ENCODE results near the gene CD7.

The CD7 gene

GRCh38 chr17:82296511-82297279 lies 20.7 kb downstream of the CD7 start:
- Histone ChIP-seq H3K9ac (ENCODE audit: low read depth, low read length) (no peak overlapping the region), H3K9me3 (ENCODE audit: control insufficient read depth, insufficient read depth, low read length) (no peaks in the 10 kb centered on the region), H3K4me3 (ENCODE audit: low read depth, low read length) (no peak overlapping the region), H3K27me3 (ENCODE audit: control insufficient read depth, insufficient read depth, low read length) (no peaks in the 10 kb centered on the region), H3K4me1 (ENCODE audit: control insufficient read depth, insufficient read depth, low read length) (no peaks in the 10 kb centered on the region), H3K36me3 (ENCODE audit: control insufficient read depth, insufficient read depth, low read length) (no peaks in the 10 kb centered on the region)

- Histone ChIP-seq H3K4me3 (ENCODE audit: low read depth, low read length) (no peak overlapping the region), H3K9me3 (ENCODE audit: control insufficient read depth, insufficient read depth, low read length) (no peaks in the 10 kb centered on the region), H3K4me1 (ENCODE audit: control insufficient read depth, insufficient read depth, low read length) (no peaks in the 10 kb centered on the region), H3K27me3 (ENCODE audit: control insufficient read depth, insufficient read depth, low read length) (no peaks in the 10 kb centered on the region), H3K9ac (ENCODE audit: low read depth, low read length) (no peak overlapping the region), H3K36me3 (ENCODE audit: control insufficient read depth, insufficient read depth, low read length) (no peaks in the 10 kb centered on the region)
These were observed 22.0 kb downstream of the CD7 start for GRCh38 chr17:82295472-82295814.

GRCh38 chr17:82294064-82294773 lies 23.2 kb downstream of the CD7 start:
- Histone ChIP-seq H3K4me1 (ENCODE audit: control insufficient read depth, insufficient read depth, low read length) (no peaks in the 10 kb centered on the region), H3K9me3 (ENCODE audit: control insufficient read depth, insufficient read depth, low read length) (no peaks in the 10 kb centered on the region), H3K9ac (ENCODE audit: low read depth, low read length) (no peak overlapping the region), H3K4me3 (ENCODE audit: low read depth, low read length) (peak overlapping the region; percentile 64), H3K27me3 (ENCODE audit: control insufficient read depth, insufficient read depth, low read length) (no peaks in the 10 kb centered on the region), H3K36me3 (ENCODE audit: control insufficient read depth, insufficient read depth, low read length) (no peaks in the 10 kb centered on the region)

GRCh38 chr17:82292251-82293154 lies 24.9 kb downstream of the CD7 start:
- Histone ChIP-seq H3K9ac (ENCODE audit: low read depth, low read length) (peak overlapping the region; percentile 76), H3K27me3 (ENCODE audit: control insufficient read depth, insufficient read depth, low read length) (no peaks in the 10 kb centered on the region), H3K36me3 (ENCODE audit: control insufficient read depth, insufficient read depth, low read length) (no peaks in the 10 kb centered on the region), H3K4me3 (ENCODE audit: low read depth, low read length) (peak overlapping the region; percentile 82), H3K4me1 (ENCODE audit: control insufficient read depth, insufficient read depth, low read length) (no peaks in the 10 kb centered on the region), H3K9me3 (ENCODE audit: control insufficient read depth, insufficient read depth, low read length) (no peaks in the 10 kb centered on the region)

GRCh38 chr17:82291582-82292250 lies 25.7 kb downstream of the CD7 start:
- Histone ChIP-seq H3K9ac (ENCODE audit: low read depth, low read length) (no peak overlapping the region), H3K36me3 (ENCODE audit: control insufficient read depth, insufficient read depth, low read length) (no peaks in the 10 kb centered on the region), H3K4me1 (ENCODE audit: control insufficient read depth, insufficient read depth, low read length) (no peaks in the 10 kb centered on the region), H3K4me3 (ENCODE audit: low read depth, low read length) (peak overlapping the region; percentile 82), H3K27me3 (ENCODE audit: control insufficient read depth, insufficient read depth, low read length) (no peaks in the 10 kb centered on the region), H3K9me3 (ENCODE audit: control insufficient read depth, insufficient read depth, low read length) (no peaks in the 10 kb centered on the region)

GRCh38 chr17:82287868-82288801 lies 29.3 kb downstream of the CD7 start:
- H3K4me1 ChIP-seq (ENCODE audit: control insufficient read depth, insufficient read depth, low read length), result no peaks in the 10 kb centered on the region
- no peaks in the 10 kb centered on the region for H3K36me3 ChIP-seq (ENCODE audit: control insufficient read depth, insufficient read depth, low read length)
- no peaks in the 10 kb centered on the region for H3K27me3 ChIP-seq (ENCODE audit: control insufficient read depth, insufficient read depth, low read length)
- H3K9ac ChIP-seq (ENCODE audit: low read depth, low read length), result no peak overlapping the region
- H3K9me3 ChIP-seq (ENCODE audit: control insufficient read depth, insufficient read depth, low read length), result no peaks in the 10 kb centered on the region
- no peak overlapping the region for H3K4me3 ChIP-seq (ENCODE audit: low read depth, low read length)

- no peak overlapping the region for H3K9ac ChIP-seq (ENCODE audit: low read depth, low read length)
- H3K36me3 ChIP-seq (ENCODE audit: control insufficient read depth, insufficient read depth, low read length), result no peaks in the 10 kb centered on the region
- H3K4me1 ChIP-seq (ENCODE audit: control insufficient read depth, insufficient read depth, low read length), result no peaks in the 10 kb centered on the region
- no peaks in the 10 kb centered on the region for H3K27me3 ChIP-seq (ENCODE audit: control insufficient read depth, insufficient read depth, low read length)
- H3K9me3 ChIP-seq (ENCODE audit: control insufficient read depth, insufficient read depth, low read length), result no peaks in the 10 kb centered on the region
- no peak overlapping the region for H3K4me3 ChIP-seq (ENCODE audit: low read depth, low read length)
These were observed 30.2 kb downstream of the CD7 start for GRCh38 chr17:82287013-82287867.

GRCh38 chr17:82285141-82285540 lies 32.3 kb downstream of the CD7 start:
- no peaks in the 10 kb centered on the region for H3K4me1 ChIP-seq (ENCODE audit: control insufficient read depth, insufficient read depth, low read length)
- H3K9ac ChIP-seq (ENCODE audit: low read depth, low read length), result no peak overlapping the region
- no peak overlapping the region for H3K4me3 ChIP-seq (ENCODE audit: low read depth, low read length)
- H3K36me3 ChIP-seq (ENCODE audit: control insufficient read depth, insufficient read depth, low read length), result no peaks in the 10 kb centered on the region
- H3K9me3 ChIP-seq (ENCODE audit: control insufficient read depth, insufficient read depth, low read length), result no peaks in the 10 kb centered on the region
- no peaks in the 10 kb centered on the region for H3K27me3 ChIP-seq (ENCODE audit: control insufficient read depth, insufficient read depth, low read length)

GRCh38 chr17:82283208-82283749 lies 34.1 kb downstream of the CD7 start:
- H3K4me1 ChIP-seq (ENCODE audit: control insufficient read depth, insufficient read depth, low read length), result no peaks in the 10 kb centered on the region
- H3K9ac ChIP-seq (ENCODE audit: low read depth, low read length), result no peak overlapping the region
- no peaks in the 10 kb centered on the region for H3K36me3 ChIP-seq (ENCODE audit: control insufficient read depth, insufficient read depth, low read length)
- no peaks in the 10 kb centered on the region for H3K27me3 ChIP-seq (ENCODE audit: control insufficient read depth, insufficient read depth, low read length)
- no peak overlapping the region for H3K4me3 ChIP-seq (ENCODE audit: low read depth, low read length)
- H3K9me3 ChIP-seq (ENCODE audit: control insufficient read depth, insufficient read depth, low read length), result no peaks in the 10 kb centered on the region
